Neural cell (in vitro differentiated cells): Measurements from ENCODE around the gene ADIG. TPM values are rescaled to one million over a fixed set of nuclear protein-coding genes. Genes with fewer than 3 reads are reported as not detected.

Source experiments
- H2AFZ ChIP-seq: fragments of 200-600, 300-800 bp; sonication (generic), shearing (Covaris generic); 2 replicates; pipeline ENCODE4 v1.6.0; 2014; ENCODE audit warnings: low read depth, mild to moderate bottlenecking, antibody characterized with exemption, low read length, moderate library complexity
- H3F3A ChIP-seq: fragments of 200-600 bp; shearing (Covaris generic); 2 replicates; pipeline ENCODE4 v1.6.1; 2016; ENCODE audit warnings: mild to moderate bottlenecking, moderate library complexity, mixed read lengths, antibody characterized with exemption, low read length; ENCODE audit not compliant: insufficient read depth, poor library complexity, severe bottlenecking
- H3K27ac ChIP-seq: fragments of 200-600, 300-800 bp; sonication (generic), shearing (Covaris generic); 2 replicates; pipeline ENCODE4 v1.5.1; 2014; ENCODE audit warnings: mild to moderate bottlenecking, low read length, moderate library complexity
- H3K27me3 ChIP-seq: fragments of 300-800, 200-600 bp; sonication (generic), shearing (Covaris generic); 2 replicates; pipeline ENCODE4 v1.6.0; 2014; ENCODE audit warnings: mild to moderate bottlenecking, low read depth, low read length, moderate library complexity; ENCODE audit not compliant: insufficient read depth
- H3K36me3 ChIP-seq: fragments of 300-800, 200-600 bp; sonication (generic), shearing (Covaris generic); 2 replicates; pipeline ENCODE4 v1.5.1; 2014; ENCODE audit warnings: mild to moderate bottlenecking, antibody characterized with exemption, low read length, moderate library complexity; ENCODE audit not compliant: insufficient read depth
- H3K4me2 ChIP-seq: fragments of 300-800, 200-600 bp; sonication (generic), shearing (Covaris generic); 2 replicates; pipeline ENCODE4 v1.6.0; 2014; ENCODE audit warnings: mild to moderate bottlenecking, low read length
- H3K4me3 ChIP-seq: fragments of 300-800, 200-600 bp; sonication (generic), shearing (Covaris generic); 2 replicates; pipeline ENCODE4 v1.5.1; 2014; ENCODE audit warnings: mild to moderate bottlenecking, low read length, moderate library complexity
- H3K79me2 ChIP-seq: fragments of 200-600 bp; shearing (Covaris generic); replicated peaks from 2 replicates; pipeline ENCODE4 v1.6.0; 2014; ENCODE audit warnings: mild to moderate bottlenecking, low read length, moderate library complexity; ENCODE audit not compliant: insufficient read depth
- H3K9ac ChIP-seq: fragments of 300-800, 200-600 bp; sonication (generic), shearing (Covaris generic); 2 replicates; pipeline ENCODE4 v1.6.1; 2016; ENCODE audit warnings: mild to moderate bottlenecking, low read length, mixed read lengths
- H3K9me2 ChIP-seq: fragments of 200-600 bp; shearing (Covaris generic); 2 replicates; pipeline ENCODE4 v1.6.1; 2016; ENCODE audit warnings: mild to moderate bottlenecking, low read length, mixed read lengths; ENCODE audit not compliant: insufficient read depth
- H3K9me3 ChIP-seq: fragments of 200-600, 300-800 bp; sonication (generic), shearing (Covaris generic); 2 replicates; pipeline ENCODE4 v1.6.1; 2016; ENCODE audit warnings: mild to moderate bottlenecking, mixed run types, low read length, moderate library complexity, mixed read lengths
- H4K20me1 ChIP-seq: fragments of 200-600 bp; shearing (Covaris generic); 2 replicates; pipeline ENCODE4 v1.6.1; 2016; ENCODE audit warnings: mild to moderate bottlenecking, mixed run types; ENCODE audit not compliant: insufficient read depth
- CTCF ChIP-seq: fragments of 450-650 bp; IDR thresholded peaks from 2 replicates; pipeline ENCODE4 v1.5.1; 2014; ENCODE audit warnings: antibody characterized with exemption, mild to moderate bottlenecking, moderate library complexity; ENCODE audit not compliant: poor library complexity, severe bottlenecking
- EP300 ChIP-seq: fragments of 450-650 bp; conservative IDR thresholded peaks from 2 replicates; pipeline ENCODE4 v1.6.1; 2014; ENCODE audit warnings: antibody characterized with exemption, mild to moderate bottlenecking, moderate library complexity; ENCODE audit not compliant: poor library complexity, severe bottlenecking
- EZH2 ChIP-seq: fragments of 200-600, 300-800 bp; shearing (Covaris generic), sonication (generic); IDR thresholded peaks from 2 replicates; pipeline ENCODE4 v1.6.1; 2014; ENCODE audit warnings: antibody characterized with exemption, low read length, borderline replicate concordance, mild to moderate bottlenecking; ENCODE audit not compliant: insufficient read depth, poor library complexity, severe bottlenecking
- MXI1 ChIP-seq: fragments of 450-650 bp; conservative IDR thresholded peaks from 2 replicates; pipeline ENCODE4 v1.6.1; 2014; ENCODE audit warnings: antibody characterized with exemption, mild to moderate bottlenecking; ENCODE audit not compliant: poor library complexity, severe bottlenecking
- POLR2AphosphoS5 ChIP-seq: IDR thresholded peaks from 2 replicates; pipeline ENCODE4 v1.6.1; 2012
- RAD21 ChIP-seq: fragments of 450-650 bp; conservative IDR thresholded peaks from 2 replicates; pipeline ENCODE4 v1.6.1; 2014; ENCODE audit warnings: antibody characterized with exemption, mild to moderate bottlenecking, moderate library complexity
- REST ChIP-seq: IDR thresholded peaks from 2 replicates; pipeline ENCODE4 v1.6.1; 2012; ENCODE audit warnings: borderline replicate concordance
- SMC3 ChIP-seq: fragments of 450-650 bp; conservative IDR thresholded peaks from 2 replicates; pipeline ENCODE4 v1.6.1; 2014; ENCODE audit warnings: antibody characterized with exemption, mild to moderate bottlenecking, moderate library complexity; ENCODE audit not compliant: poor library complexity
- TAF1 ChIP-seq: IDR thresholded peaks from 2 replicates; pipeline ENCODE4 v1.6.1; 2012; ENCODE audit warnings: low read depth
- polyA plus RNA-seq: library from polyadenylated mRNA; depleted of rRNA; stranded (reverse); fragments of >200 nt; gene quantifications from 2 replicates; pipeline ENCODE4 v1.2.3, GENCODE V29; 2014

Gene ADIG
- polyA plus RNA-seq, 1 donor from 2014 or later = not detected

GRCh38 chr20:38545771-38546170, 35.2 kb upstream of the ADIG start:
- H3K4me3 ChIP-seq = no peak overlapping the region
- peaks cover 3% of the 10 kb centered on the region for H3K36me3 ChIP-seq
- no peaks in the 10 kb centered on the region for H3K27me3 ChIP-seq
- TF ChIP-seq CTCF (no peak), TAF1 (no peak), RAD21 (no peak), POLR2AphosphoS5 (no peak), SMC3 (no peak), EP300 (no peak), MXI1 (no peak), REST (no peak), EZH2 (no peak)
- H3K27ac ChIP-seq = no peak overlapping the region
- no peak overlapping the region for H2AFZ ChIP-seq
- no peaks in the 10 kb centered on the region for H3K9me3 ChIP-seq
- H3K4me2 ChIP-seq = no peak overlapping the region
- H4K20me1 ChIP-seq = no peaks in the 10 kb centered on the region
- no peaks in the 10 kb centered on the region for H3K79me2 ChIP-seq
- no peak overlapping the region for H3K9ac ChIP-seq
- no peaks in the 10 kb centered on the region for H3K9me2 ChIP-seq
- no peaks in the 10 kb centered on the region for H3F3A ChIP-seq

GRCh38 chr20:38547288-38548085, 33.5 kb upstream of the ADIG start:
- H3K27me3 ChIP-seq = no peaks in the 10 kb centered on the region
- no peak overlapping the region for H3K4me2 ChIP-seq
- H4K20me1 ChIP-seq = no peaks in the 10 kb centered on the region
- no peak for TF ChIP-seq MXI1
- TF ChIP-seq REST = no peak
- TF ChIP-seq EZH2 = no peak
- TF ChIP-seq RAD21 = no peak
- no peak for TF ChIP-seq EP300
- no peak for TF ChIP-seq SMC3
- TF ChIP-seq POLR2AphosphoS5 = no peak
- H3K4me3 ChIP-seq = no peak overlapping the region
- H3K79me2 ChIP-seq = no peaks in the 10 kb centered on the region
- no peaks in the 10 kb centered on the region for H3K9me2 ChIP-seq
- no peak overlapping the region for H3K27ac ChIP-seq
- H3K9ac ChIP-seq = no peak overlapping the region
- H3K36me3 ChIP-seq = peaks cover 8% of the 10 kb centered on the region
- no peak overlapping the region for H2AFZ ChIP-seq
- no peaks in the 10 kb centered on the region for H3F3A ChIP-seq
- no peaks in the 10 kb centered on the region for H3K9me3 ChIP-seq
